GM12878 (cell line): ENCODE measurements around the gene VANGL2. TPM values are rescaled to one million over a fixed set of nuclear protein-coding genes. Genes with fewer than 3 reads are reported as not detected.

Source experiments
- E2F8 ChIP-seq: fragments of 450-650 bp; IDR thresholded peaks from 2 replicates; pipeline ENCODE4 v1.6.1; 2018; ENCODE audit warnings: mild to moderate bottlenecking, low read depth, moderate library complexity; ENCODE audit not compliant: partially characterized antibody
- GATAD2B ChIP-seq: fragments of 450-650 bp; conservative IDR thresholded peaks from 2 replicates; pipeline ENCODE4 v1.6.1; 2017; ENCODE audit warnings: low read depth, mild to moderate bottlenecking, moderate library complexity
- IKZF2 ChIP-seq, 2 experiments: fragments of 450-650 bp; IDR thresholded peaks; 2 replicates each; pipeline ENCODE4 v1.6.1; 2017; ENCODE audit warnings: mild to moderate bottlenecking in 2 of 2, moderate library complexity in 2 of 2
- SKIL ChIP-seq: fragments of 450-650 bp; IDR thresholded peaks from 2 replicates; pipeline ENCODE4 v1.6.1; 2017; ENCODE audit warnings: mild to moderate bottlenecking, low read depth, inconsistent platforms; ENCODE audit not compliant: poor library complexity, severe bottlenecking
- STAT3 ChIP-seq: IDR thresholded peaks from 2 replicates; pipeline ENCODE4 v1.6.1; 2011; ENCODE audit warnings: low read depth, low read length, improper control_type of control experiment
- USF2 ChIP-seq: IDR thresholded peaks from 2 replicates; pipeline ENCODE4 v1.6.1; 2011; ENCODE audit warnings: low read depth, low read length, improper control_type of control experiment, borderline replicate concordance
- polyA plus RNA-seq, 11 experiments: library from polyadenylated mRNA; depleted of rRNA in 4 of 11; unstranded in 6 of 11; stranded (reverse) in 5 of 11; fragments of >200 nt; fragmentation: Nextera tagmentation in 4 of 11; fragmentation: Illumina TruSeq in 1 of 11; extraction: Ambion mirVana in 4 of 11; extraction: Trizol in 1 of 11; gene quantifications; 1 replicate in 1 of 11; 2 replicates in 10 of 11; pipeline versions ENCODE4 v1.2.1 to v1.2.3, GENCODE V29; 2011 to 2016; ENCODE audit warnings: inconsistent platforms in 2 of 11, missing spikeins in 2 of 11, low read depth in 1 of 11
- total RNA-seq, 4 experiments: library from RNA; depleted of rRNA in 3 of 4; stranded (reverse); fragments of >200 nt in 3 of 4; fragmentation: Illumina TruSeq in 1 of 4; extraction: Trizol in 1 of 4; gene quantifications; 2 replicates each; pipeline versions ENCODE4 v1.2.1 to v1.2.3, GENCODE V29; 2013 to 2021
- TF ChIP-seq, protein P1 (sequence below): fragments of 150-350 bp; IDR thresholded peaks from 2 replicates; pipeline ENCODE4 v1.6.1; 2014; ENCODE audit warnings: mild to moderate bottlenecking, low read depth, low read length

The VANGL2 gene
- total and polyA plus RNA-seq, 10 of the 15 experiments (the other 5 are each of a cell fraction or from before 2014, with no cell fraction given): 0.10 to 5.0 (median 0.27) TPM

- TF ChIP-seq USF2 (no peak), IKZF2 (IDR thresholded peaks at IDR 0.05) (no peak), GATAD2B (no peak), SKIL (no peak), STAT3 (no peak), E2F8 (no peak)
- TF ChIP-seq, protein P1, sequence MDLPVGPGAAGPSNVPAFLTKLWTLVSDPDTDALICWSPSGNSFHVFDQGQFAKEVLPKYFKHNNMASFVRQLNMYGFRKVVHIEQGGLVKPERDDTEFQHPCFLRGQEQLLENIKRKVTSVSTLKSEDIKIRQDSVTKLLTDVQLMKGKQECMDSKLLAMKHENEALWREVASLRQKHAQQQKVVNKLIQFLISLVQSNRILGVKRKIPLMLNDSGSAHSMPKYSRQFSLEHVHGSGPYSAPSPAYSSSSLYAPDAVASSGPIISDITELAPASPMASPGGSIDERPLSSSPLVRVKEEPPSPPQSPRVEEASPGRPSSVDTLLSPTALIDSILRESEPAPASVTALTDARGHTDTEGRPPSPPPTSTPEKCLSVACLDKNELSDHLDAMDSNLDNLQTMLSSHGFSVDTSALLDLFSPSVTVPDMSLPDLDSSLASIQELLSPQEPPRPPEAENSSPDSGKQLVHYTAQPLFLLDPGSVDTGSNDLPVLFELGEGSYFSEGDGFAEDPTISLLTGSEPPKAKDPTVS: no peak
- TF ChIP-seq, all 136 proteins: peak for 0
These were observed 38.6 kb downstream of the VANGL2 start (continued) for GRCh38 chr1:160438935-160439334.
